GM10266 (cell line): ENCODE results near the gene DCPS.
"Not testable (repeated sequence)": the region's sequence is repeated elsewhere in the genome, so short reads cannot be mapped to it uniquely, and the experiment has no call there.

Source experiments
- DNase-seq: peaks from one replicate; pipeline ENCODE4 v3.0.0; 2012; ENCODE audit errors: extremely low spot score
- TF ChIP-seq, protein P1 (sequence below): IDR thresholded peaks from 2 replicates; pipeline ENCODE4 v1.5.1; 2012; ENCODE audit warnings: mild to moderate bottlenecking, low read depth; ENCODE audit not compliant: control insufficient read depth, insufficient read depth; ENCODE audit errors: missing control alignments

The DCPS gene

DNA sequence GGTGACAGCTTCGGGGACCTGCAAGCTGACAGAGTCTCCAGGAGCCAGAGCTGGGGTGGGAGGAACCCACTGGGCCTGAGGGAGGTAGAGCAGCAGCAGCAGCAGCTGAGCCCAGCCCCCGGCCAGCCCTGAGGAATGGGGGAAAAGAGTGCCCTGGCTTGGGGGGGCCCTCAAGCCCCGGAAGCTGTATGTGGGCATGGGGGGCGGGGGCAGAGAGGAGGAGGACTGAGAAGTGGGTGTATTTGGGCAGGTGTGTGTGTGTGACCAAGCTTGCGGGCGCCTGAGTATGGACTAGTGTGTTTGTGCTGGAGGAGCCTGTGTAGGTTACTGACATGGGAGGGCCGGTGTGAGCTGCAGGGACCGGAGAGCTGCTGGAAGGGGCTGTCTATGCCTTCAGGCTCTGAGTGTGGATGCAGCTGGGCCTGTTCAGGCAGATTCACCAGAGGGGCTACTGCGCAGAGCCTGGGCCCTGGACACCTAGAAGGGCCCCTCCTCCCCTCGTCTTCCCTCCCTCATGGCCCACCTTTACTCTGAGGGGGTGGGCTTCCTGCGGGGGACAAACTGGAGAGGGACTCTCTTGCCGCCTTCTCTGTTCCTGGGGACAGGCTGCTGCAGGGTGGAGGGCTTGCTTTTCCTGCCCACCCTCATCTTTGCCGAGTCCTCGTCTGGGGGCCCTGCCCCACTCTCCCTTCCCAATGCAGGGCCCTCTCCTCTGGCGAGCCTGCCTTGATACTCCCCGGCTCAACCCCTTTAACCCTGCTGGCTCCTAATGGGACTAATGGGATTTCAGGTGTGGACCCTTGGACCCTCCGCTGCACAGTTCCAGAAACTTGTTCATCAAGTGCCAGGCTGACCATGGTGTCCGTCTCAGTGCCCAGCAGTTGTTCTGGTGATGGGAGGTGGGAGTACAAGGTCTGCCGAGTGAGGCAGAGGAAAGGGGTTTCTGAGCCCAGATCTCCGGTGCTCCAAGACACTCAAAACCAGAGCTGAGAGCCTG, 79.8 kb downstream of the DCPS start:
- DNase-seq: no peak
- TF ChIP-seq, protein P1, sequence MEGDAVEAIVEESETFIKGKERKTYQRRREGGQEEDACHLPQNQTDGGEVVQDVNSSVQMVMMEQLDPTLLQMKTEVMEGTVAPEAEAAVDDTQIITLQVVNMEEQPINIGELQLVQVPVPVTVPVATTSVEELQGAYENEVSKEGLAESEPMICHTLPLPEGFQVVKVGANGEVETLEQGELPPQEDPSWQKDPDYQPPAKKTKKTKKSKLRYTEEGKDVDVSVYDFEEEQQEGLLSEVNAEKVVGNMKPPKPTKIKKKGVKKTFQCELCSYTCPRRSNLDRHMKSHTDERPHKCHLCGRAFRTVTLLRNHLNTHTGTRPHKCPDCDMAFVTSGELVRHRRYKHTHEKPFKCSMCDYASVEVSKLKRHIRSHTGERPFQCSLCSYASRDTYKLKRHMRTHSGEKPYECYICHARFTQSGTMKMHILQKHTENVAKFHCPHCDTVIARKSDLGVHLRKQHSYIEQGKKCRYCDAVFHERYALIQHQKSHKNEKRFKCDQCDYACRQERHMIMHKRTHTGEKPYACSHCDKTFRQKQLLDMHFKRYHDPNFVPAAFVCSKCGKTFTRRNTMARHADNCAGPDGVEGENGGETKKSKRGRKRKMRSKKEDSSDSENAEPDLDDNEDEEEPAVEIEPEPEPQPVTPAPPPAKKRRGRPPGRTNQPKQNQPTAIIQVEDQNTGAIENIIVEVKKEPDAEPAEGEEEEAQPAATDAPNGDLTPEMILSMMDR: no peak

DNA sequence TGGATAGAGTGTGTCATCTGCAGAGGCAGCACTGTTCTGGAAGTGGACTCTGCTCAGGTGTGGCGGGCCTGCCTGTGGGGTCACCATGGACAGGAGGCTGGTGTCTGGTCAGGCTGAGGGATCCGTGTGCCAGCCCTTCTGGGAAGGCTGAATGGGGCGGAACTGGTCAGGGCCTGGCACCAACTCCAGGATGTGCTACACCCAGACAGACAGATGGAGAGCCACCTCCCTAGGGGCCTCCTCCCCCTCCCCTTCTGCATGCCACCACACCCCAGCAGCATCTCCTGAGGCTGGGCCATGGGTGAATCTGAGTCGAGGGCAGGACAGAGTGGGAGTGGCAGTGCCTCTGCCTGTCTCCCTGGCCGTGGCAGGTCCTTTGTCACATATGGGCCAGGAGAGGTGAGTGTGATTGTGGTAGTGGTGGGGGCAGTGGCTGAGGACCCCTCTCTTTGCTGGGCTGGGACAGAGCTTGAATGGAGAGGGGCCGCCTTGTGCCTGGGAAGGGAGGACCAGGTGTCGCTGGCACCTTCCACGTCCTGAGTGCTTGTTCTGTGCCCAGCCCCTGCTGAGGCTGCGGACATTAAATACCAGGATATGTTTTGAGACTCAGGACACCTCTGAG, 80.7 kb downstream of the DCPS start:
- DNase-seq: no peak
- TF ChIP-seq, protein P1: no peak

DNA sequence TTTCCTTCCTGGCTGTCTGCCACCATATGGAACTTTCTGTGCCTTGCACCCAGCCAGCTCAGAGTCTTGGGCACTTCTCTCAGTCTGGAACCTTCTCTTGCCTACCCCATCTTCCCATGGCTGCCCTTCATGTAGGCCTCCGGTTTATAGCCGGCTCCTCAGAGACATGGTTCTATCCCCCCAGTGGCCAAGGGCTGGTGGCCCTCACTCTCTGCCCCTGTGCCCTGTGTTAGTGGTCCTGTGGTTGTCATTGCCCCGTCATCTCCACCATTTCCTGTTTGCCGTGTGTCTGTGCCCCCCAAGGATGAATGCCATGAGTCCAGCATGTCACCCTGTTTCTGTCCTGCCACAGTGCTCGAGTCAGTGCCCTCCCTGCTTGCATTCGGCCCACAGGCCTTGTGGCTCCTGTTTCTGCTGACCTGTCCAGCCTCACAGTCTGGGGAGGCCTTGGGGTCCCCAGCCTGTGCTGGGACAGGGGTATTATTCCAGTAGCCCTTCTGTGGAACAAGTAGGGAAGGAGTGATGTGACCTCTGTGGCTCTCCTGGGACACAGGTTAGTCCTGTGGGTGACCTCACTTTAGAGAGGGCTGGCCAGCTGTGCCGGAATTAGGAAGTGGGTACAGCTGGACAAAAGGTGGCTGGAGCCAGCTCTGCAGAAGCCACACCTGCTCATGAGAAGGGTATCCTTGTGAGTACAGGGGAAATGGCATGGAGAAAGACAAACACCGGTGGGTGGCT, 82.3 kb downstream of the DCPS start:
- TF ChIP-seq, protein P1: no peak
- DNase-seq: no peak

DNA sequence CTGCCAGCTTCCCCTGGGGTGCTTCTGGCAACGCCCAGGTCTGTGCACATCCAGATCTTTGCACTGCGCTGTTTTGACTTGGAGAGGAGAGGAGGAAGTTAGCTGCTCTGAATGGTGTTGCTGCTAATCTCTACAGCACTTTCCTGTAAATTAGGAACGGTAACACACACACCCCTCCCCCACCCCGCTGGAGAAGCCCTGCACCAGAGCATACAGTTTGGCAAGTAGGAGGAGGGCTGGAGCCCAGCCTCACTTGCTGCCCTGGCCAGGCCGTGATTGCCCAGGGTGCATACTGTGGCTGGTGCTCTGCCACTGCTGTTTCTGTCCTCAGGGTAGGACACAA, 82.8 kb downstream of the DCPS start:
- DNase-seq: not testable (repeated sequence)

DNA sequence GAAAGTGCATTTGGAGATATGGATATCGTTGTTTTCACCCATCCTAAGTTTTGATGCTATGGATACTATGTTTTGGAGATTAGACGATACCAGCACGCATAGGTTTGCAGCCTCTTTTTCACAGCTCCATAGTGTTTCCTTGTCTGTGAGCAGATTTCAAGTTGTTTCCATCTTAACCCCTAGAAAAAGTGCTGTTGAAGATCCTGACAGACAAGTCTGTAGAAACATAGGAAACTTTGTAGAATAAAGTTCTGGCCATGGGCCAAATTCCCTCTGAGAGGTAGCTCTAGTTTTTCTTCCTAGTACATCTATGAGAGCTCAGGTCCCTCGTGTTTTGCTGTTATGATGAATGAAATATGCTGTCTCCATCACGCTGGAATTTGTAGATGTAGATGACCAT, 84.0 kb downstream of the DCPS start:
- DNase-seq: no peak
- TF ChIP-seq, protein P1: no peak

DNA sequence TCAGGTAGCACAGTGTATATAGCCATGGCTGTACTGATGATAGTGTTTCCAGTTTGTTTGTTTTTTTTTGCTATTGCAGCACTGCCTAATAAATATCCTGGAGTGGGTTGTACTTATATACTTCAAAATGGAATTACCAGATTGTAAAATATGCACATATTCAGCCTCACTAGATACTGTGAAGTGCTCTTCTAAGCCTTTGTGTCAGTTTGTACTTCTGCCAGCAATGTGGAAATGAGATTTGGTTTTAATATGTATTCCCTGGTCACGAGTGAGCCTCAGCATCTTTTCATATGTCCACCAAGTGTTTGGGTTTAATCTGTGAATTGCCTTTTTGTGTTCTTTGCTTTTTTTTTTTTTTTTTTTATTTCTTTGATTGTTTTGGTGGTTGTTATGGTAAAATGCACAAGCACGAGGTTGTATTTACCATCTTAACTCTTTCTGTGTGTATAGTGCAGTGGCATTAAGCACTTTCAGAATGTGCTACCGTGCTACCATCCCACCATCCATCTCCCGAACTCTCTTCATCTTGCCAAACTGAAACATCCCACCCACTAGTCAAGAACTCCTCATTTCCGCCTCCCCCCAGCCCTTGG, 86.5 kb downstream of the DCPS start:
- TF ChIP-seq, protein P1: no peak
- DNase-seq: no peak

DNA sequence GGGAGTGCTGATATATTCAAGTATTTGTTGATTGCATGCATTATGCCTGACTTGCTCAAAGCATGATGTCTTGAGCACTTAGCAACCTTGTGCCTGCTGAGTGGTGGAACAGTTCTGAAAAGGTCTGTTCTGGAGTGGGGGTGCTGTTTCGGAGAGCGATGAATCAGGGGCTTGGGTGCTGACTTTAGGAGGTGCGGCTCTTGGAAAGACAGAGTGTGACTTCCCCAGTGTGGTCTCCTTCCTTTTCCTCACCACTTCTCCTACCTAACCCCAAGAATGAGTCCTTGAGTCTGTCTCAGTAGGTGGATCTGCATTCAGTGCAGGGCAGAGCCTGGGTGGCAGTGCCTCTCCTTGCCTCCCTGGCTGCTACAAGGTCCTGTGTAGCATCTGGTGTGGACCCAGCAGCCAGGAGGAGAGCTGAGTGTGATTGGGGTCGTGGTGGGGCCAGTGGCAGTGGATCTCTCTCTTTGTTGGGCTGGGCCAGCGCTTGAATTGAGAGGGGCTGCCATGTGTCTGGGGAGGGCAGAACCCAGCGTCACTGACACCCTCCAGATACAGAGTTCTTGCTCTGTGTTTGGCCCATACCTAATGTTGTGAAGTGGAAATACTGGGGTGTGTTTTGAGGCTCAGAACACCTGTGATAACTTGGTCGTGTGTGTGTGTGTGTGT, 87.6 kb downstream of the DCPS start:
- TF ChIP-seq, protein P1: no peak
- DNase-seq: no peak
